IPS DF 4.7 (cell line): Measurements from ENCODE around the gene COX6A2.
"Not testable (repeated sequence)": the region's sequence is repeated elsewhere in the genome, so short reads cannot be mapped to it uniquely, and the experiment has no call there.

Experiments
- DNase-seq: peaks from one replicate; pipeline ENCODE4 v3.0.0-alpha.2; 2013; ENCODE audit warnings: low spot score; ENCODE audit errors: extremely low read depth

Gene COX6A2

GRCh38 chr16:31438414-31438813 is 10.3 kb upstream of the COX6A2 start:
- DNase-seq: no peak

- DNase-seq: no peak
These were observed 8.3 kb upstream of the COX6A2 start for GRCh38 chr16:31436221-31437045.

GRCh38 chr16:31435341-31436220 is 7.4 kb upstream of the COX6A2 start:
- no peak for DNase-seq

- no peak for DNase-seq
These were observed 2.4 kb upstream of the COX6A2 start for GRCh38 chr16:31430380-31431052.

GRCh38 chr16:31429796-31430195 is 1.6 kb upstream of the COX6A2 start:
- DNase-seq: no peak

- DNase-seq: no peak
These were observed 1.2 kb upstream of the COX6A2 start for GRCh38 chr16:31429314-31429713.

- DNase-seq: no peak
These were observed 583 bp upstream of the COX6A2 start for GRCh38 chr16:31428638-31429247.

- no peak for DNase-seq
These were observed 500 bp downstream of the COX6A2 start for GRCh38 chr16:31427441-31428278.

- no peak for DNase-seq
These were observed 4.4 kb downstream of the COX6A2 start for GRCh38 chr16:31423801-31424200.

GRCh38 chr16:31423241-31423640 is 4.9 kb downstream of the COX6A2 start:
- no peak for DNase-seq

GRCh38 chr16:31421587-31421986 is 6.6 kb downstream of the COX6A2 start:
- DNase-seq: no peak

- DNase-seq: no peak
These were observed 8.1 kb downstream of the COX6A2 start for GRCh38 chr16:31420037-31420436.

GRCh38 chr16:31417916-31418315 is 10.2 kb downstream of the COX6A2 start:
- DNase-seq: no peak

GRCh38 chr16:31417036-31417435 is 11.1 kb downstream of the COX6A2 start:
- not testable (repeated sequence) for DNase-seq

- no peak for DNase-seq
These were observed 11.8 kb downstream of the COX6A2 start for GRCh38 chr16:31416371-31416770.

GRCh38 chr16:31414706-31415105 is 13.5 kb downstream of the COX6A2 start:
- DNase-seq: no peak

- no peak for DNase-seq
These were observed 14.2 kb downstream of the COX6A2 start for GRCh38 chr16:31413943-31414342.

GRCh38 chr16:31413381-31413780 is 14.8 kb downstream of the COX6A2 start:
- no peak for DNase-seq

GRCh38 chr16:31412750-31413149 is 15.4 kb downstream of the COX6A2 start:
- no peak for DNase-seq

GRCh38 chr16:31411024-31411844 is 16.9 kb downstream of the COX6A2 start:
- no peak for DNase-seq
